Measurements from ENCODE around the gene PRRG2. TPM values are rescaled to one million over a fixed set of nuclear protein-coding genes. Genes with fewer than 3 reads are reported as not detected.

Gene PRRG2
- total and polyA plus RNA-seq, 12 donors, result 0.28 to 1.2 (median 0.85) TPM; not detected in 2

DNA sequence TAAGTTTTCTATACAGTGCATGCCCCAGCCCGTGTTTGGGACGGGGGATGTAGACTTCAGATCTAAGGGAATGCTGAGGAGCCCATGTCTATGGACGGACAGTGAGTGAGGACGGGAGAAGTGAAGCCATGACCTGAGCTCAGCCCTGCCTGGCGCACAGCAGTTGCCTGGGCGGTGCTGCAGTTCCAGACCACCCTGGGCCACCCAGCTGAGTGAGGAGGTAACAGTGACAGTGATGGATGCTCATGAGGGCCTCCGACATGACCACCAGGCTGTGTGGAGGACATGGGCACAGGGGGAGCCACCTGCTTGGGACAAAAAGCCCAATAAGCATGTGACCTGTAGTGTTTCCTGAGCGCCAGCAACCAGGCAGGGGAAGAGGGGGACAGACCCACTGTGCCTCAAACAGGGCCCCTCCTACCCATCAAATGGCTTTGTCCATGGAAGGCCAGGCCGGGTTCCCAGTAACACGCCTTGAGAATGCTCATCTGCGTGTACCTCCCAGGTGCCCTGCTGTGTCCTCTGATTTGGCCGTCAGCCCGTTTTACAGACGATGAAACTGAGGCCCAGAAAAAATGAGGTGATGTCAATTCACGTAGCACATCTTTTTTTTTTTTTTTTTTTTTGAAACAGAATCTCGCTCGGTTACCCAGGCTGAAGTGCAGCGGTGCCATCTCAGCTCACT, 23.3 kb upstream of the PRRG2 start:
- WGBS, 4 donors, result 91 to 96% (median 93%) methylated on average over 15 to 18 of the region's 18 CpGs
- no peak for DNase-seq
- peaks cover 0 to 39% of the 10 kb centered on the region in 2 donors for H3K36me3 ChIP-seq (replicated peaks in 1 of 2)
- H3K4me3 ChIP-seq, result no peak overlapping the region
- no peaks in the 10 kb centered on the region for H3K27me3 ChIP-seq
- no peak for TF ChIP-seq POLR2A (IDR thresholded peaks at IDR 0.05)
- peak overlapping the region in 1 of 5 donors; percentile 89 for H3K27ac ChIP-seq
- H3K9me3 ChIP-seq (replicated peaks in 1 of 3), result no peaks in the 10 kb centered on the region
- peaks cover 11 to 22% of the 10 kb centered on the region in 2 donors for H3K4me1 ChIP-seq (replicated peaks in 1 of 2)
- intact Hi-C loops (cut with DNase I), result no loop called here

DNA sequence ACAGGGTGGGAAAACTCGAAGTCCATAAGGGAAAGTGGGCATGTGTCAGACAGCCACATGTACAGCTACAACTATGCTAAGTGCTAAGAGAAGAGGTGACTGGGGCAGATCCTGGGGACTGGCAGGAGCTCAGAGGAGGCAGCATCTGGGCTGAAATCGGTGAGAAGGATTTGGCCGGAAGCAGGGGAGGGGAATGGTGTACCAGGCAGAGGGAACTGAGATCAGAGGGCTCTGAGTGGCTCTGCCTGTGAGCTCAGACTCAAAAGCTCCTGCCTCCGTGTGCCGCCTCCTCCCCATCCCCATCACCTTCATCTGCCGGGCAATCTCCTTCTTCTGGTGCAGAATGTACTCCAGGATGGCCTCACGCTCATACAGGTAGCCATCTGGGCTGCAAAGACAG, 22.5 kb upstream of the PRRG2 start:
- DNase-seq, result no peak
- peaks cover 0 to 39% of the 10 kb centered on the region in 2 donors for H3K36me3 ChIP-seq (replicated peaks in 1 of 2)
- no peaks in the 10 kb centered on the region for H3K9me3 ChIP-seq (replicated peaks in 1 of 3)
- H3K27me3 ChIP-seq, result no peaks in the 10 kb centered on the region
- H3K4me1 ChIP-seq (replicated peaks in 1 of 2), result peaks cover 11 to 30% of the 10 kb centered on the region in 2 donors
- H3K4me3 ChIP-seq, result no peak overlapping the region
- H3K27ac ChIP-seq, result no peak overlapping the region
- 85 to 92% (median 88%) methylated on average over 7 of the region's 7 CpGs for WGBS, 4 donors
- intact Hi-C loops (cut with DNase I), result no loop called here
- no peak for TF ChIP-seq POLR2A (IDR thresholded peaks at IDR 0.05)
- TF ChIP-seq, protein P1, sequence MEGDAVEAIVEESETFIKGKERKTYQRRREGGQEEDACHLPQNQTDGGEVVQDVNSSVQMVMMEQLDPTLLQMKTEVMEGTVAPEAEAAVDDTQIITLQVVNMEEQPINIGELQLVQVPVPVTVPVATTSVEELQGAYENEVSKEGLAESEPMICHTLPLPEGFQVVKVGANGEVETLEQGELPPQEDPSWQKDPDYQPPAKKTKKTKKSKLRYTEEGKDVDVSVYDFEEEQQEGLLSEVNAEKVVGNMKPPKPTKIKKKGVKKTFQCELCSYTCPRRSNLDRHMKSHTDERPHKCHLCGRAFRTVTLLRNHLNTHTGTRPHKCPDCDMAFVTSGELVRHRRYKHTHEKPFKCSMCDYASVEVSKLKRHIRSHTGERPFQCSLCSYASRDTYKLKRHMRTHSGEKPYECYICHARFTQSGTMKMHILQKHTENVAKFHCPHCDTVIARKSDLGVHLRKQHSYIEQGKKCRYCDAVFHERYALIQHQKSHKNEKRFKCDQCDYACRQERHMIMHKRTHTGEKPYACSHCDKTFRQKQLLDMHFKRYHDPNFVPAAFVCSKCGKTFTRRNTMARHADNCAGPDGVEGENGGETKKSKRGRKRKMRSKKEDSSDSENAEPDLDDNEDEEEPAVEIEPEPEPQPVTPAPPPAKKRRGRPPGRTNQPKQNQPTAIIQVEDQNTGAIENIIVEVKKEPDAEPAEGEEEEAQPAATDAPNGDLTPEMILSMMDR (IDR thresholded peaks at IDR 0.05), result no peak

DNA sequence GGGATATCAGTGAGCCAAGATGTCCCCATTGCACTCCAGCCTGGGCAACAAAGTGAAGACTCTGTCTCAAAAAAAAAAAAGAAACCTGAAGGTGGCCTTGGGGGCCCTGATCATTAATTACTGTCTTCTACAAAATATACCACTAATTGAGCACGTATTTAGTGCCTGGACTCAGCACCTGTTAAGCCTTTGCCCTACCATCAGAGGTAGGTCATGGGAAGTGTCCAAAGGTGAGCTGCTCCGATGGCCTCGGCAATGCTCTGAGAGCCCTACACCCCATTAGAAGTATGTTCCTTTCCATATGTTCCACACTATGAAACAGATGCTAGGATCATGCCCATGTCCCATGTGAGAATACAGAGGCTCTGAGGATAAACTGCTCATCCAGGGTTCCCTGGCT, 21.7 kb upstream of the PRRG2 start:
- peaks cover 0 to 43% of the 10 kb centered on the region in 2 donors for H3K36me3 ChIP-seq (replicated peaks in 1 of 2)
- no peak overlapping the region for H3K4me3 ChIP-seq
- H3K27me3 ChIP-seq, result no peaks in the 10 kb centered on the region
- intact Hi-C loops (cut with DNase I), result no loop called here
- TF ChIP-seq, protein P1 (IDR thresholded peaks at IDR 0.05), result no peak
- no peak for DNase-seq
- 67 to 96% (median 89%) methylated on average over 3 of the region's 3 CpGs for WGBS, 4 donors
- no peak overlapping the region for H3K27ac ChIP-seq
- H3K4me1 ChIP-seq (replicated peaks in 1 of 2), result peaks cover 11 to 27% of the 10 kb centered on the region in 2 donors
- no peaks in the 10 kb centered on the region for H3K9me3 ChIP-seq (replicated peaks in 1 of 3)

DNA sequence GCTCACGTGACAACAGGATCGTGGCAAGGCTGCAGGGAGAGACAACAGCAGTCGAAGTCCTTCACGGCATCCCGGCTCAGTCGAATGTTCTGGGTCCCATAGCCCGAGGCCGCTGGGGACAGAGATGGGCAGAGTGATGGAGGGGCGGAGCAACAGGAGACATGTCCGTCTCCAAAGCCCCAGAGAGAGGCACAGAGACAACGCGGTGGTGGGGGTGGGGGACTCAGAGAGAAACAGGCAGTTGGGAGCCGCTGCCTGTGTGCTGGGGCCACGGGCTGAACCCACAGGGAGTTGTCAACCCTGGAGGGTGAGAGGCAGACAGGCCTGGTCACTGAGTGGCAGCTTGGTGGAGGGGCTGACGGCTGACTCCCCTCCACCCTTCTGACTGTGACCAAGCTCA, 21.2 kb upstream of the PRRG2 start:
- H3K9me3 ChIP-seq (replicated peaks in 1 of 3), result no peaks in the 10 kb centered on the region
- peaks cover 13 to 29% of the 10 kb centered on the region in 2 donors for H3K4me1 ChIP-seq (replicated peaks in 1 of 2)
- no peak for DNase-seq
- H3K36me3 ChIP-seq (replicated peaks in 1 of 2), result peaks cover 0 to 43% of the 10 kb centered on the region in 2 donors
- no peak for TF ChIP-seq POLR2A (IDR thresholded peaks at IDR 0.05)
- TF ChIP-seq, protein P1 (IDR thresholded peaks at IDR 0.05), result no peak
- H3K4me3 ChIP-seq, result no peak overlapping the region
- H3K27me3 ChIP-seq, result no peaks in the 10 kb centered on the region
- 78 to 82% (median 79%) methylated on average over 3 to 15 of the region's 15 CpGs for WGBS, 4 donors
- intact Hi-C loops (cut with DNase I), result no loop called here
- H3K27ac ChIP-seq, result peak overlapping the region in 1 of 5 donors; percentile 14
